Brain microvascular endothelial cell (primary cell): Measurements from ENCODE around the gene HOXB3.

Source experiments
- DNase-seq: peaks from one replicate; pipeline ENCODE4 v3.0.0-alpha.2; 2020
- H3K27ac ChIP-seq: fragments of 250-450 bp; sonication (Bioruptor Pico); 2 replicates; pipeline ENCODE4 v1.5.1; 2020; ENCODE audit warnings: mild to moderate bottlenecking, moderate library complexity
- H3K27me3 ChIP-seq: fragments of 250-450 bp; sonication (Bioruptor Pico); replicated peaks from 2 replicates; pipeline ENCODE4 v1.5.1; 2020; ENCODE audit warnings: mild to moderate bottlenecking
- H3K36me3 ChIP-seq: fragments of 250-450 bp; sonication (Bioruptor Pico); replicated peaks from 2 replicates; pipeline ENCODE4 v1.5.1; 2020; ENCODE audit warnings: mild to moderate bottlenecking
- H3K4me3 ChIP-seq: 2 replicates; pipeline ENCODE4 v1.5.1; 2011; ENCODE audit warnings: low read depth, mild to moderate bottlenecking, control low read depth, low read length, moderate library complexity
- in situ Hi-C: cut with HindIII; loops from 2 replicates; pipeline ENCODE4 v1.10.0; 2017; ENCODE audit warnings: low sequenced_read_pairs, low pct_ligation_motif_present
- TF ChIP-seq, protein P1 (sequence below): IDR thresholded peaks from 2 replicates; pipeline ENCODE4 v1.5.1; 2011; ENCODE audit warnings: low read depth, mild to moderate bottlenecking, moderate library complexity, low read length, control low read depth, inconsistent platforms; ENCODE audit errors: missing control alignments

HOXB3 gene

DNA sequence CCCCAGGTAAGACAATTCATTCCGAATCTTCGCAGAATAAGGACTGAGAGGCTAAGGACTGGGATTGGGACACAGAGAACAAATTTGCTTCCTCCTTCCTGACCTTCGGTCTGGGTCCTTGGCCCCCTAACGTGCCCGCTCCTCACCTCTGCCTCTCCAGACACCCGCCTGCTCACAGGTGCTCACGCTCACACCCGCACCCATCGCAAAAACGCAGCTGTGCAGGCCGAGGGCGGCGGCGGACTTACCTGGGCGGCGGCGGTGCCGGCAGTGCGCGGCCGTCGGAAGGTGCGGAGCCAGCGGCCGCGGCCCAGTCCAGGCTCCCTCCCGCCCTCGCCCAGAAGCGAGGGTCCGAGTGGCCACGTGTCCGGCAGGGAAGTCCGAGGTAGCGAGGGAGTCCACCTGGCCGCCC, 43.2 kb upstream of the HOXB3 start:
- Histone ChIP-seq H3K27me3 (peaks cover 100% of the 10 kb centered on the region), H3K36me3 (no peaks in the 10 kb centered on the region), H3K27ac (no peak overlapping the region), H3K4me3 (no peak overlapping the region)
- DNase-seq: no peak
- TF ChIP-seq, protein P1, sequence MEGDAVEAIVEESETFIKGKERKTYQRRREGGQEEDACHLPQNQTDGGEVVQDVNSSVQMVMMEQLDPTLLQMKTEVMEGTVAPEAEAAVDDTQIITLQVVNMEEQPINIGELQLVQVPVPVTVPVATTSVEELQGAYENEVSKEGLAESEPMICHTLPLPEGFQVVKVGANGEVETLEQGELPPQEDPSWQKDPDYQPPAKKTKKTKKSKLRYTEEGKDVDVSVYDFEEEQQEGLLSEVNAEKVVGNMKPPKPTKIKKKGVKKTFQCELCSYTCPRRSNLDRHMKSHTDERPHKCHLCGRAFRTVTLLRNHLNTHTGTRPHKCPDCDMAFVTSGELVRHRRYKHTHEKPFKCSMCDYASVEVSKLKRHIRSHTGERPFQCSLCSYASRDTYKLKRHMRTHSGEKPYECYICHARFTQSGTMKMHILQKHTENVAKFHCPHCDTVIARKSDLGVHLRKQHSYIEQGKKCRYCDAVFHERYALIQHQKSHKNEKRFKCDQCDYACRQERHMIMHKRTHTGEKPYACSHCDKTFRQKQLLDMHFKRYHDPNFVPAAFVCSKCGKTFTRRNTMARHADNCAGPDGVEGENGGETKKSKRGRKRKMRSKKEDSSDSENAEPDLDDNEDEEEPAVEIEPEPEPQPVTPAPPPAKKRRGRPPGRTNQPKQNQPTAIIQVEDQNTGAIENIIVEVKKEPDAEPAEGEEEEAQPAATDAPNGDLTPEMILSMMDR: no peak
- in situ Hi-C loops: no loop called here

DNA sequence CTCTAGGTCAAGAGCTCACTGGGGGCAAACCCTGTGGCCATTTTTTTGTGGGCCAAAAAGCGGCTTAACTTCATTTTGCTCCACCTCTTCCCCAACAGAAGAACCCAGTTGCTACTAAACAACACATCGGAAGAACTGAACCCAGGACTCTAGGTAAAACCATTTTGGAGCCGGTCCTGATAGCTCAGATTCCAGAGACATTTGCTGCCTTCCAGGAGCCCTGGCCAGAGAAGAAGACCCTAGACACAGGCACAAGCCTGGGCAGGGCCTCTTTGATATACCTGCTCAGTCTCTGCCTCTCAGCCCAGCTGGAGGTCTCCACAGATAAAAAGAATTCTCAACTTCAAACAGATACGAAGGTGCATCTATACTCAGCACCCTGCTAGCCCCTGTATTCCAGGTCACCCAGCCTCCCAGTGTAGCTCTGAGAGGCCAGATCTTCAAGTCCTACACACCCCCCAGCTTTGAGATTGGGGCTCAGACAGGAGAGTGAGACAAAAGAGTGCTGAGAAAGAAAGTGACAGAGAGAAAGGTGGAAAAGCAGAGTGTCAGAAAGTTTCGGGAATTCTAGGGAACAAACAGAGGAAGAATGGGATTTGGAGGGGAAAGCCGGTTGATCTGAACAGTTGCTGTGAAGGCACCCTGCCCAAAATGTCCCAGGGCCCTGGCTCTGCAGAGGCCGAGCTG, 42.7 kb upstream of the HOXB3 start:
- TF ChIP-seq, protein P1: no peak
- DNase-seq: no peak
- Histone ChIP-seq H3K4me3 (no peak overlapping the region), H3K27me3 (peaks cover 100% of the 10 kb centered on the region), H3K36me3 (no peaks in the 10 kb centered on the region), H3K27ac (no peak overlapping the region)
- in situ Hi-C loops: no loop called here

DNA sequence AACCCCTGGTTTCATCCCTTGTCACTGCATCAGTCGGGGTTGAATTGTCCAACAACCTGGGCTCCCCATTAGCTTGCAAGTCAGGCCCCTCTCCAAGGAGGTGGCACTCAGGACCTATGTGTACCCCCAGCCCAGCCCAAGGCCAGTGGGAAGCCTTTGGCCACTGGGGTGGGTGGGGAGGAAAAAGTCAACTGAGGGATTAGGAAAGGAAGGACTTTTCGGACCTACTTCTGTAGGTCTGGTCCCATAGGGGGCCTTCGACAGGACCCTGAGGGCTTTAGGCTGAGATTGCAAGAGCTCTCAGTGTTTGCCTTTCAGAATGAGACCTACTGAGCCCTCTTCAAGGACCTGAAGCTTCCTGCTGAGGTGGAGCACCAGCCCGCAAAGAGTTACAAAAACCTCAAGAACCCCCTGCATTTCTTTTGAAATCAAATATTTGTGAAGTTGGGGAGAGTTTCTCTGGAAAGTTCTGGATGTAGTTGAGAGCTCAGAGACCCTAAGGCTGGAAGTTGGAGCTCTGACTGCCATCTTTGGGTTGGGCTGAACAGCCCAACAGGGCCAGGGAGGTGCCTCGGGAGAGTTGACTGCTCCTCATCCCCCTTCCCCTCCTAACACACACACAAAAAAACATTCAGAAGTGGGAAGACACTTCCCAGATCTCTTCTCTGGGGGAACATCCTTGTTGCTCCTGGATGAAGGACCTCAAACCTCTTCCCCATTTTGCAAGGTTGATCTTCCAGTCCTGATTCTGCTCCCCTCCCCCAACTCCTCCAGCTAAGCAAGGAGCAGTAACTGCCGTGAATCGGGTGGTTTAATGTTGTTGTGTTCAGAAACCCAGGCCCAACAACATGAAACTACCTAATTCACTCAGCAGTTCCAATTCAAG, 41.9 kb upstream of the HOXB3 start:
- Histone ChIP-seq H3K27ac (no peak overlapping the region), H3K27me3 (peaks cover 100% of the 10 kb centered on the region), H3K36me3 (no peaks in the 10 kb centered on the region), H3K4me3 (no peak overlapping the region)
- in situ Hi-C loops: no loop called here
- no peak for DNase-seq
- TF ChIP-seq, protein P1: no peak

DNA sequence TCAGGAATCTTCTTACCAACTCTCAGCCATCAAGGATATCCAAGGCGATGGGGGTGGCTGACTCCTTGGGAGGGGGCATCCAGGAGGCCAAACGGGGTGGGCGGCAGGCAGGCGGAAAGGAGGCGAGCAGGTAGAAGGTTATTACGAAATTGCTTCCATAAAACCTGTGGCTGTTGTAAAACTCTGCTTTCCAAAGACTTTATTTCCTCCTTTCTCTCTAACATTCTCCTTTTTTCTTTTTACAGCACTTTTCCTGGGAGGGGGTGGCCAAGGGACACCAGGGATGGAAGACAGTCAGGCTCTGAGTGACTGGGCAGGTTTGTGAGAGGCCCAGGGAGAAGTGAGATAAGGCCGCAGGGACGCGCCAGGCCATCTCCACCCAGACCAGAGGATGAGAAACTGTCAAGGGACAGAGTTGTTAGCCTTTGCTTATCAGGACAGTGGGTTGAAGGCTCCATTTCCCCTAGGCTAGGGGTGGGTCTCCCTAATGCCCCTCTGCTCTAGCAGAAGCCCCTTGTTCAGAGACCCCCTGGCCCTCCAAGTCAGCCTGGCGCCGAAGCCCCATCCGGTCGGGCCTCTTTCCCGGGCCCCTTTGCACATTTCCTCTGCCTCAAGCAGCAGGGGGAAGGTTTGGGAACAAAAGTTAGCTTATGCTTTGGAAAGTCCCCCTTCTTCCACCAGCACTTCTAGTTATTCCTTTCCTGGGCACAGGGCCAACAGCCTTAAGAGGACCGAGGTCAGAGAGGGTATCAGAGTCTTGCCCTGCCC, 41.1 kb upstream of the HOXB3 start:
- TF ChIP-seq, protein P1: no peak
- peaks cover 98% of the 10 kb centered on the region for H3K27me3 ChIP-seq
- in situ Hi-C loops: no loop called here
- no peak for DNase-seq
- no peak overlapping the region for H3K4me3 ChIP-seq
- no peak overlapping the region for H3K27ac ChIP-seq
- H3K36me3 ChIP-seq: no peaks in the 10 kb centered on the region

DNA sequence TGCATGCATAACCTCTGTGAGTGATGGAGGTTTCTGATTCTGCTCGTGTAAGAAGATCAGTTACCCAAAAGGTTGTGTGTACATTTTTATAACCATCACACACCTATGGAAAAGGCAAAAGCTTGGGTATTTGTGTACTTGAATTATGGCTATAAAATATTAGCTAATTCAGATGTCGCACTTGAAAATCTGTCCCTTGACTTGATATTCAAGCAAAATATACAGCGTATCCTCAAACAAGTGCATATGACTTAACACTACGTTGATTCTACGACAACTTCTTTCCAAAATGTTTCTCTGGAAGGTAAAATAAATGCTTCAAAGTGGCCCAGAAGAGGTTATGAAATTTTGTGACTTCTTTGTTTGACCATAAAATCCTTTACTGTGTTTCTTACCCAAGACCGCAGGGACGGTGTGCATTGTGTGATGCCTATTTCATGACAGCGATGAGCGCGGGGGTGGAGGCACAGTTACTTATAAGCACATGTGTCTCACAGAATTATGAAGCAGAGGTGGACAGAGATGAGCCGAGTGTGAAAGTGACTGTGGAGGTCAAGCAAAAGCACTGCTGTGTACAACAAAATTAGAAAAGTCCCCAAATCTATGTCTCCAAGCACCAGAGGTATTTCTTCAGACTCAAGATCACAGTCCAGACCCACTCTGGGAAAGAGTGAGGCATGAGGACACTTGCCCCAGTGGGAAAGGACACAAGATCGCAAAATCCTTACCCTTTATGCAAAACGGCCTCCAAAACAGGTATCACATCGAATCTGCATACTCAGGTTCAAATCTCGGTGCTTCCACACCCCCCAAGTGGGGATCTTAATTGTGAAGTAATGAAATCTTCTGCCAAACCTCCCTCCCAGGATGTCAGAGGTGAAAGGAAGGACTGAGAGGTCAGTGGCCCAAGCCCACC, 40.2 kb upstream of the HOXB3 start:
- no peak overlapping the region for H3K27ac ChIP-seq
- TF ChIP-seq, protein P1: no peak
- H3K27me3 ChIP-seq: peaks cover 98% of the 10 kb centered on the region
- H3K36me3 ChIP-seq: no peaks in the 10 kb centered on the region
- in situ Hi-C loops: no loop called here
- no peak for DNase-seq
- no peak overlapping the region for H3K4me3 ChIP-seq
